ENCODE measurements around the gene CMYA5.

DNA sequence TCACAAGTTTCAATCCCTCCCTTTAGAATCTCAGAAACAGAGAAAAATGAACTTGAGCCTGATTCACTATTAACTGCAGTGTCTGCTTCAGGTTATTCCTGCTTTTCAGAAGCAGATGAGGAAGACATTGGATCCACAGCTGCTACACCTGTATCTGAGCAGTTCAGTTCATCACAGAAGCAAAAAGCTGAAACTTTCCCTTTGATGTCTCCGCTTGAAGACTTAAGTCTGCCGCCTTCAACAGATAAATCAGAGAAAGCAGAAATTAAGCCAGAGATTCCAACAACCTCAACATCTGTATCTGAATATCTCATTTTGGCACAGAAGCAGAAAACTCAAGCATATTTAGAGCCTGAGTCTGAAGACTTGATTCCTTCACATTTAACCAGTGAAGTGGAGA, 42.1 kb downstream of the CMYA5 start:
- TF ChIP-seq, protein P1, sequence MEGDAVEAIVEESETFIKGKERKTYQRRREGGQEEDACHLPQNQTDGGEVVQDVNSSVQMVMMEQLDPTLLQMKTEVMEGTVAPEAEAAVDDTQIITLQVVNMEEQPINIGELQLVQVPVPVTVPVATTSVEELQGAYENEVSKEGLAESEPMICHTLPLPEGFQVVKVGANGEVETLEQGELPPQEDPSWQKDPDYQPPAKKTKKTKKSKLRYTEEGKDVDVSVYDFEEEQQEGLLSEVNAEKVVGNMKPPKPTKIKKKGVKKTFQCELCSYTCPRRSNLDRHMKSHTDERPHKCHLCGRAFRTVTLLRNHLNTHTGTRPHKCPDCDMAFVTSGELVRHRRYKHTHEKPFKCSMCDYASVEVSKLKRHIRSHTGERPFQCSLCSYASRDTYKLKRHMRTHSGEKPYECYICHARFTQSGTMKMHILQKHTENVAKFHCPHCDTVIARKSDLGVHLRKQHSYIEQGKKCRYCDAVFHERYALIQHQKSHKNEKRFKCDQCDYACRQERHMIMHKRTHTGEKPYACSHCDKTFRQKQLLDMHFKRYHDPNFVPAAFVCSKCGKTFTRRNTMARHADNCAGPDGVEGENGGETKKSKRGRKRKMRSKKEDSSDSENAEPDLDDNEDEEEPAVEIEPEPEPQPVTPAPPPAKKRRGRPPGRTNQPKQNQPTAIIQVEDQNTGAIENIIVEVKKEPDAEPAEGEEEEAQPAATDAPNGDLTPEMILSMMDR (IDR thresholded peaks at IDR 0.05): no peak
- TF ChIP-seq POLR2A (IDR thresholded peaks at IDR 0.05): no peak

All from thyroid gland (tissue), 4 donors.